HG02938 (cell line): Measurements from ENCODE around the gene CDC34.

Experiments used
- ATAC-seq: cut with Tn5 transposase; IDR thresholded peaks from one replicate; pipeline ENCODE4 v1.9.1; 2021; ENCODE audit warnings: mild to moderate bottlenecking, moderate library complexity; ENCODE audit not compliant: unreplicated experiment

CDC34 gene

DNA sequence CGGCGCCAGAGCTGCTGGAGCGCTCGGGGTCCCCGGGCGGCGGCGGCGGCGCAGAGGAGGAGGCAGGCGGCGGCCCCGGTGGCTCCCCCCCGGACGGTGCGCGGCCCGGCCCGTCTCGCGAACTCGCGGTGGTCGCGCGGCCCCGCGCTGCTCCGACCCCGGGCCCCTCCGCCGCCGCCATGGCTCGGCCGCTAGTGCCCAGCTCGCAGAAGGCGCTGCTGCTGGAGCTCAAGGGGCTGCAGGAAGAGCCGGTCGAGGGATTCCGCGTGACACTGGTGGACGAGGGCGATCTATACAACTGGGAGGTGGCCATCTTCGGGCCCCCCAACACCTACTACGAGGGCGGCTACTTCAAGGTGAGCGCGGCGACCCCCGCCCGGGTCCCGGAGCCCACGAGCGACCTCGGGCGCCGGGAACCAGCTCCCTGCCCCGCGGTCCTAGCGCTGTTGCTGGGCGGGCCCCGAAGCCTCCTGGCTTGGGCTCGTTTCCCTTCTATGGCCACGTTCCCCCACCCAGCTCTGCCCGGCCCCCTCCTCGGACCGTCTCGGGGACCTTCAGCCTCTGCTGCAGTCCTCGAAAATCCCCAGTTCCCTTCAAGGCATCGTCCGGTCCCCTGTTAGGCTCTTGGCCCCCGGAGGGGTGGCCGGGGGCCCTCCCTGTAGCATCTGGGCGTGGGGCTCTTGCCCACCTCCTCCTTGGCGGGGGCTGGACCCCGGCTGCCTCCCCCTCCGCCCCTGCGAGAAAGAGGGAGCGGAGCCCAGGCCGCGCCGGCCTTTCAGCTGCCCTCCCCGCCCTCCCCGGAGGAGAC lies at the start of gene CDC34:
Gene CDC34, plus strand, starts transcription at position 8 of the 808 bp plus-strand sequence. Its CDS starts 172 bp downstream, at position 180.
- peak; percentile 44 for ATAC-seq

DNA sequence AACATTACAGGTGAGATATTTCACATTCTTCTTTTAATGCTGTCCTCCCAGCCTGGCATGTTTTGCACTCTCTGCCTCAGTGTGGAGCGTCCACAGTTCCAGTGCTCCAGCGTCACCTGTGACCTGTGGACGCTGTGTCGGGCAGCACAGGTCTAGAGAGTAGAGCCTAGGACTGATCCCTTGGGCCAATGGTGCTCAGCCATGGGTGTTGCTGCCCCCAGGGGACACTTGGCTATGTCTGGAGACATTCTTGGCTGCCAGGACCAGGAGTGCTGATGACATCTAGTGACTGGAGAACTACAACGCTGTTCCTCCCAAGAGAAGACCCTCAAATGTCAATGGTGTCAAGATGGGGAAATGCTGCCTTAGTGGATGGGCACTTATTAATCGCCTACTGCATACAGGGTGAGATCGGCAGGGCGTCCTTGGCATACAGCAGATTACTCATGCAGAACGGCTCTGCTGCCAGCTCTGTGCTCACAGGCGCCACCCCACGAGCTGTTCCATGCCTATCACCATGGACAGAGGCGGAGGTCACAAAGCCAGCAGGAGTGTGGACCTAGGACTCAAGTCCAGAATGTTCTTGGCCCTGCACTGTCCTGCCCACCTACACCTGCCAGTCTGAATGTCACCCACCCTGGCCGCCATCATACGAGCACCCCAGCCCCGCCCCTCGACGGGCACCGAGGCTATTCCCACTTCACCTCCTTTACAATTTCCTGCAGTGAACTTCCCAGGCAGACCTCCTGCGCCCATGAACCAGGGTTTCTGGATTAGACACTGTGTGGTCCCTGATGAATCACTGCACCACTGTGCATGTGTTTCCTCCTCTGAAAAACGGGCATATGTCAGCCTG lies 49.1 kb upstream of the CDC34 start:
- no peak for ATAC-seq

GRCh38 chr19:483332-484072 lies 48.1 kb upstream of the CDC34 start:
- no peak for ATAC-seq

GRCh38 chr19:484494-484893 lies 47.1 kb upstream of the CDC34 start:
- ATAC-seq = no peak

DNA sequence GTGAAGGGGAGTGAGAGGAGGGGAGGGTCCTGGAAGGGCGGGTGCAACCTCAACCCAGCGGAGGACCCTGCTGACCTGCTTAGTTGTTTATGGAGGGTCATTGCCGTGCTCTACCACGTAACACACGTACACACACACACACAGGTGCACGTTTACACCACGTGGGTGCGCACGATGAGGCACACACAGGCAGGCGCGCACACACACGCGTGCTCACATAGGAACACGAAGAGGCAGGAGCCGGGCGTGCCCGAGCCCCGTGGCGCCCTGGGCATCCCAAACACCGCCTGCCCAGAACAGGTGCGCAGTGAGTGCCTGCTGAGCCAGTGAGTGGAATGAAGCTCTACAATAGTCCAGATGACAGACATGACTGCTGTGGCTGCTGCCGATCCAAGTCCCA lies 46.5 kb upstream of the CDC34 start:
- ATAC-seq = no peak

DNA sequence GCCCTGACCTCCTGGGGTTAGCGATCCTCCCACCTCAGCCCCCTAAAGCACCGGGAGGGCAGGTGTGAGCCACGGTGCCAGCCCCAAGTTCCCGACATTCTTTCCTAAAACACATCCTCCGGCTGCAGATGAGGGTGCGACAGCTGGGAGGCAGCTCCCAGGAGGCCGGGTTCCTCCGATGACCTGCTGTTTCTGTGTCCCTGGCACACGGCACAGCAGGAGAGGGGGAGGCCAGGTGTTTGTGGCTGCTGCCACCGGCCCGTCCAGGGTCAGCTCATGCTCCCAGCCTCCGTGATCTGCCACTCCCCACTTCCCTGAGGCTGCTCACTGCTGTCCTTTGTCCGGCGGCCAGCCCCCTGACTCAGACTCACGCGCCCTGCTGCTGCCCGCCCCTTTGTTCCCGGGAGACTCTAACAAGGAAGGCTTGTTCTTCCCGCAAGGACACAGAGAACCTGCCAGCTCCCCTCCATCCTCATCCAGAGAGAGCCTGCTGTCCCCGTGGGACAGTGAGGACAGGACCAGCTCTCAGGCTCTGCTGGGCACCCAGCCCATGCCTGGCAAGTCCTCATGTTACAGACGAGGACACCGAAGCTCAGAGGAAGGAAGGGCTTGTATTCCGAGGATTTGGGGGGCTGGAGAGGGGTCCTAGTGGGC lies 45.9 kb upstream of the CDC34 start:
- no peak for ATAC-seq

GRCh38 chr19:488505-489417 lies 42.8 kb upstream of the CDC34 start:
- peak; percentile 60 for ATAC-seq

- peak; percentile 19 for ATAC-seq
These were observed 42.0 kb upstream of the CDC34 start for GRCh38 chr19:489418-490196.

- no peak for ATAC-seq
These were observed 40.3 kb upstream of the CDC34 start for GRCh38 chr19:491146-491741.

- no peak for ATAC-seq
These were observed 39.4 kb upstream of the CDC34 start for GRCh38 chr19:492091-492531.

- ATAC-seq = no peak
These were observed 38.0 kb upstream of the CDC34 start for GRCh38 chr19:493391-494170.

DNA sequence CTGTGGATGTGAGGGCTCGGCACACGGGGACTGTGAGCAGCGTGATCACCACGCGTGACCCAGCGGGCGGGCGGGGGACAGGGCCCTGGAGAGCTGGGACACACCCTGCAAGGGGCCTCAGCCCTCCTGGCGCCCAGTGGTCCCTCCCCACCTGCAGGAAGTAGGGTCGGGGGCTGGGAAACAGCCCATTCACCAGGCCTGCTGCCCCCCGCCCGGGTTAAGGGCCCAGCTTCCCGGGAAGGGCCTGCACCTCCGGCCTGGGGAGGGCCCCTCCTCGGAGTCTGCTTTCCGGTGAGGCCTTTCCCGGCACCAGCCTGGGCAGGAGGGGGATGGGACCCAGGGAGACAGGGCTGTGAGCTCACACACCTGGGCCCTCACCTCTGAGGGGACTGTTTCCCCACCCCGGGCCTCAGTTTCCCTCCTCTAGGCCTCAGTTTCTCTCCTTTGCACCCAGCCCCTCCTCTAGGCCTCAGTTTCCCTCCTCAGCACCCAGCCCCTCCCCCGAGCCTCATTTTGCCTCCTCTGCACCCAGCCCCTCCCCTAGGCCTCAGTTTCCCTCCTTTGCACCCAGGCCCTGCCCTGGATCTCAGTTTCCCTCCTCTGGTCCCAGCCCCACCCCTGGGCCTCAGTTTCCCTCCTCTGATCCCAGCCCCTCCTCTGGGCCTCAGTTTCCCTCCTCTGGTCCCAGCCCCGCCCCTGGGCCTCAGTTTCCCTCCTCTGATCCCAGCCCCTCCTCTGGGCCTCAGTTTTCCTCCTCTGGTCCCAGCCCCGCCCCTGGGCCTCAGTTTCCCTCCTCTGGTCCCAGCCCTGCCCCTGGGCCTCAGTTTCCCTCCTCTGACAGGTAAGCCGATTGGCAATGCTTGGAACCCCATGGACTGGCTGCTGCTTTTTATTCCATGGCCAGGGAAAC lies 37.1 kb upstream of the CDC34 start:
- ATAC-seq = no peak

- ATAC-seq = no peak
These were observed 36.5 kb upstream of the CDC34 start for GRCh38 chr19:495081-495401.

GRCh38 chr19:495402-496111 lies 36.0 kb upstream of the CDC34 start:
- no peak for ATAC-seq

DNA sequence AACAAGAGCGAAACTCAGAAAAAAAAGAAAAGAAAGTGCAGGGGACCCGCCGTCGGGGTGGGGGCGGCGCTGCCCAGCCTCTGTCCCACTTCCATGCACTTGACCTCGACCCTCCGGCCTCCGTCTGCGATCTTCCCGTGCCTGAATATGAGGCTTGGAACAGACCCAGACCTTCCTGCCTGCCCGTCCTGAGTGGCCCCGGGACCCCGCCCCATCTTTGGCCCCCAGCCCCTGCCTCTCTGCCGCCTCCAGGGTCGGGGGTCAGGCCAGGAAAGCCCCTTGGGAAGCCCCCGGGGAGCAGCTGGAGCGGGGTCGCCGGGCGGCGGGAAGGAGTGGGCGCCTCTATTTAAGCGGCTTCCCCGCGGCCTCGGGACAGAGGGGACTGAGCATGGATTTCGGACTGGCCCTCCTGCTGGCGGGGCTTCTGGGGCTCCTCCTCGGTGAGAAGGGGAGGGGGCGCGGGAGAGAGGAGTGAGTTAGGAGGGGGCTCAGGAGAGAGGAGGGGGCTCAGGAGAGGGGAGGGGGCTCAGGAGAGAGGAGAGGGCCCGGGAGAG lies 35.4 kb upstream of the CDC34 start, which contains the start of gene MADCAM1:
Gene MADCAM1, plus strand, starts transcription at position 375 of the 554 bp plus-strand sequence. Its CDS starts 14 bp downstream, at position 389.
- no peak for ATAC-seq

GRCh38 chr19:496986-497385 lies 34.6 kb upstream of the CDC34 start:
- ATAC-seq = no peak
